MM.1S (cell line): ENCODE results near the gene PCDH9.

Experiments used
- EZH2phosphoT487 ChIP-seq: fragments of 300-600 bp; sonication (generic); IDR thresholded peaks from 2 replicates; pipeline ENCODE4 v1.6.1; 2018; ENCODE audit warnings: antibody characterized with exemption, low read length
- TF ChIP-seq, protein P1 (sequence below): fragments of 300-600 bp; sonication (generic); IDR thresholded peaks from 2 replicates; pipeline ENCODE4 v1.5.1; 2016; ENCODE audit warnings: antibody characterized with exemption, low read length, mixed read lengths

DNA sequence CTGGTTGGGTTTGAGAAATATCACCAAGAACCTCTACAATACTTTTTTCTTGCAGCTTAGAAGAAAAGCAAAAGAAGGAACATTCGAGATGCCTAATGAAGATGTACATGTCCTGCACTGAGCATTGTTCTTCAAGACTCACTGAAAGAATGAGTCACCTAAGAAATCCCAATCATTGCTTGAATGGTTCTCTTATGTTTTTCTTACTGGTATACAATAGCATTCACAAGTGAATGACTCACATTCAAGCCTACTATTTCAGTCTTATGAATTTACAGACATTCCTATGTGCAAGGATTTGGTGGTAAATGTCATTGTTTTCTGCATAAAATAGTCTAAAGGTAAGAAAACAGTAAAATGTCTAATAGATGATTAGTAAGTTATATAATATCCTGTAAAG lies 594.6 kb downstream of the PCDH9 start:
- TF ChIP-seq, protein P1, sequence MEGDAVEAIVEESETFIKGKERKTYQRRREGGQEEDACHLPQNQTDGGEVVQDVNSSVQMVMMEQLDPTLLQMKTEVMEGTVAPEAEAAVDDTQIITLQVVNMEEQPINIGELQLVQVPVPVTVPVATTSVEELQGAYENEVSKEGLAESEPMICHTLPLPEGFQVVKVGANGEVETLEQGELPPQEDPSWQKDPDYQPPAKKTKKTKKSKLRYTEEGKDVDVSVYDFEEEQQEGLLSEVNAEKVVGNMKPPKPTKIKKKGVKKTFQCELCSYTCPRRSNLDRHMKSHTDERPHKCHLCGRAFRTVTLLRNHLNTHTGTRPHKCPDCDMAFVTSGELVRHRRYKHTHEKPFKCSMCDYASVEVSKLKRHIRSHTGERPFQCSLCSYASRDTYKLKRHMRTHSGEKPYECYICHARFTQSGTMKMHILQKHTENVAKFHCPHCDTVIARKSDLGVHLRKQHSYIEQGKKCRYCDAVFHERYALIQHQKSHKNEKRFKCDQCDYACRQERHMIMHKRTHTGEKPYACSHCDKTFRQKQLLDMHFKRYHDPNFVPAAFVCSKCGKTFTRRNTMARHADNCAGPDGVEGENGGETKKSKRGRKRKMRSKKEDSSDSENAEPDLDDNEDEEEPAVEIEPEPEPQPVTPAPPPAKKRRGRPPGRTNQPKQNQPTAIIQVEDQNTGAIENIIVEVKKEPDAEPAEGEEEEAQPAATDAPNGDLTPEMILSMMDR, result no peak
- no peak for TF ChIP-seq EZH2phosphoT487
